Upper lobe of left lung (tissue), 4 donors: ENCODE results near the gene AFF1.

Experiments
- CTCF ChIP-seq, 6 experiments: fragments of 450-650 bp in 4 of 6; fragments of 200-600 bp in 2 of 6; sonication (generic) in 2 of 6; IDR thresholded peaks; one replicate each; pipeline ENCODE4 v1.5.1; 2016 to 2019; ENCODE audit warnings: antibody characterized with exemption in 6 of 6
- POLR2A ChIP-seq, 4 donors: fragments of 450-650 bp; IDR thresholded peaks; one replicate each; pipeline ENCODE4 v1.5.1; 2016 to 2017; ENCODE audit warnings: antibody characterized with exemption in 4 of 4, mild to moderate bottlenecking in 2 of 4

- no peak for TF ChIP-seq CTCF (IDR thresholded peaks at IDR 0.05)
- no peak for TF ChIP-seq POLR2A (IDR thresholded peaks at IDR 0.05)
Measured at GRCh38 chr4:87141428-87141827, 206.6 kb downstream of the AFF1 start.
